SKM-1 treated with dmso at 0.1 percent for 144 hours (cell line): ENCODE data around the gene YY2.
"Not testable (repeated sequence)": the region's sequence is repeated elsewhere in the genome, so short reads cannot be mapped to it uniquely, and the experiment has no call there.

Experiments
- DNase-seq: peaks from one replicate; lab custom pipeline; 2025; ENCODE audit not compliant: unreplicated experiment; lab: John Stamatoyannopoulos, UW

Gene YY2

GRCh38 chrX:21855937-21856415 lies at the start of gene YY2:
TSS of gene YY2 (plus strand) at chrX:21855987. CDS start at chrX:21856485, 498 bp downstream.
- DNase-seq, result no peak

GRCh38 chrX:21806691-21807090 lies 49.1 kb upstream of the YY2 start:
- no peak for DNase-seq

DNA sequence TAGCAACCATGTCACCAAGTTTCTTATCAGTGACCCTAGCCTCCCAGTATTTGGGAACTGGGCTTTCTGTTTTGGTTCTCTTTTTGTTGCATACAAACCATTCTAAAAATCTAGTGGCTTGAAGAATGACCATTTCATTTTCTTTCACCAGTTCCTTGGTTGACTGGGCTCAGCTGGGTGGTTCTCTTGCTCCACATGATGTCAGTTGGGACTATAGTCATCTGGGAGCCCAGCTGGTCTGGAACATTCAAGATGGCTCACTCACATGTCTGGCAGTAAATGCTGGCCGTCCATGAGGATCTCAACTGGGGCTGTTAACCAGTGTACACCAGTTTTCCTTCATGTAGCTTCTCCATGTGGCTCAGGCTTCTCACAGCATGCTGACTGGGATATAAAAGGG lies 44.0 kb upstream of the YY2 start:
- no peak for DNase-seq

DNA sequence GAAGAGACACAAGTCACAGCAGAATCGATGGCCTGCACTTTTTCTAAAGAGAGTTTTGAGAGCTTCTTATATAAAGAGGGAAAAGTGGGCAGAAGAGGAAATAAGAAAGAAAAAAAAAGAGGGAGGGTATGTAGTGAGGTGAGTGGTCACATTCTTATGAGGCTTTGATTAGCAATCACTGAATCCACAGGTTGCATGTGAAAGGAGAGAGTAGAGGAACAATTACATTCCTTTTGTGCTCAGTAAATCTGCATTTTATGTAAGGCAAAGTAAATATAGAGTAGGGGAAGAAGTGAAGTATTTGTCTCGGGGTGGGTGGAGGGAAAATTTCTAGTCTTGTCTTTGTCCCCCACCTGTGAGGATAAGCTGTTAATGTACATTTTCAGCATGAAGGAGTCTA lies 43.2 kb upstream of the YY2 start:
- no peak for DNase-seq

DNA sequence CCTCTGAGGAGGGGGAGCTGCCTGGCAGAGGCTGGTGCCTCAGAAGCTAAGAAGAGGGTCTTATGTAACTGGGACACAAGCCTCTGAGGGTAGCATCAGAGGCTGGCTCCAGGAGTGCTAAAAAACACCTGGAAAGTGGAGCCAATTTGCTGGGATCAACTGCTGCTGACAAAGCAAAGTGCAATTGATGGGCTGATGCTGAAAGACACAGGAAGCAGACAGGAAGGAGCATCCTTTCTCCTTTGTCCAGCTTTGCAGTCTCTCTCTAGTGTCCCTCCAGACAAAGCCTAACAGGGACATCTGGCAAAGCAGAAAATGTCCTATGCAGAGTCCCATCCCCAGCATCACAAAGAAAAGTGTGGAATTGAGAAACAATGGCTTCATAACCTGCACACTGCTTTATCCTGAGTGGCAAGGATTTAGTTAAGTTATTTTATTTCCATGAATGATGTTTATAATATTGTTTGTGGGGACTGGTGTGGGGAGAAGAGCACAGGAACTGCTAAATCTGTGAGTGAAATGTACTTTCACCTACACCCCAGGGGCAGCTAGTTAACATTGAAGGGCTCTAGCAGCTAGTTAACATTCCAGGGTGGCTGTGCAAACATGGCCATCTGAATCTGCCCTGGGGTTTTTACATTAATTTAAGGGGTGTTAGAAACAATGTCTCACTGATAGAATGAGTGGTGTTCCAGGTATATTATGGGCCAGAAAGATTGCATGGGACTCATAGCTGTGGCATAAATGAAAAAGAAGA lies 42.0 kb upstream of the YY2 start:
- no peak for DNase-seq

GRCh38 chrX:21816136-21816535 lies 39.7 kb upstream of the YY2 start:
- DNase-seq, result no peak

GRCh38 chrX:21820170-21820569 lies 35.6 kb upstream of the YY2 start:
- not testable (repeated sequence) for DNase-seq

DNA sequence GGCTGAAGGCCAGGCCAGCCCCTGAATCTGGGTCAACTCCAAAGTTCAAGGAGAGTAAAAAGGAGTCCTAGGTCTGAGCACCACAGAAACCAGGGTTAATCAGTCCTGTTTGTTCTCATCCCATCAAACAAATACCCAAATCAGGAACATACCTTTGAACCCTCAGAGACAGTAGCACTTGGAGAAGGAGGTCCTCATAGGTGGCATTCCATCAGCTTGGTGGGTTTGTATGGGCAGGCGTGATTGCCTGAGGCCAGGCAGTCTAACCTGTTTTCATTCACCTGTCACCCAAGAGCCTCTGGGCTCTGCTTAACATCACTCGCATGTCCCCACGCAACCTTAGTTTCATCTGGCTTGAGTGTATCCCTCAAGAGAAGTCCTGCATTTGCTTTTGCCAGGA lies 33.9 kb upstream of the YY2 start:
- no peak for DNase-seq

DNA sequence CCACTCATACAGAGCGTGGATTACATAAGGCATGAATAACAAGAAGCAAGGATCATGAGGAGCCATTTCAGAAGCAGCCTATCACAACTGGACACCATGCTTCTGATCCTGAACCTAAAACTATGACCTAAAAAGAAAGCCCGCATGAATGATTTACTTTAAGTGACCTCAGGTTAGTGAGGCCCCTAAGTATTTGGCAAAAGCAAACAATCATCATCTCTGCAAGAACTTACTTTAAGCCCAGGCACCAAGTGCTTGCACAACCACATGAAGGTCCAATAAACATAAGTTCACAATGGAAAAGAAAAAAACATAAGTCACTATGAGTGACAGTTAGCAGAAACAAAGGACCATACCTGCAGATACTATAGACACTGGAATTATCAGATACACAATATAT lies 24.3 kb upstream of the YY2 start:
- no peak for DNase-seq

DNA sequence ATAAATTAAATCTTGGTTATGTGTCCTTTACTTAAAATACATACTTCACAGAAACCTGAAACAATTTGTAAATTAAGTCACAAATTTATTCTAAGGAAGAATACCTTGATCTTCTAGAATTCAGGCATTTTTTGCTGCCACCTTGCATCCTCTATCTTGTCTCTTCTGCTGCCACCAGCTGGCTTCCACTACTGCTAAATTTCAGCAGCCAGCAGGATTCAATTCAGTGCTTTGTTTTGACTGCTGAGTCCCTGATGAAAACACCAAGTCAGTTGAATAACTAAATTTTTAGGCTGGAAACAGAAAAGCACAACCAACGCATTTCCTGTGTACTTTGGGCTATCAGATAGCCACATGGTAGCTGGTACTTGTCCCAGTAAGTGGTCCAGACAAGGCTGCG lies 18.7 kb upstream of the YY2 start:
- no peak for DNase-seq

- no peak for DNase-seq
These were observed 16.9 kb upstream of the YY2 start for GRCh38 chrX:21838937-21839333.

- peak; percentile 67 for DNase-seq
These were observed 16.2 kb upstream of the YY2 start, which contains the start of gene MBTPS2 for GRCh38 chrX:21839334-21840192. TSS of gene MBTPS2 (plus strand) at chrX:21839617. CDS start at chrX:21839735, 118 bp downstream.

DNA sequence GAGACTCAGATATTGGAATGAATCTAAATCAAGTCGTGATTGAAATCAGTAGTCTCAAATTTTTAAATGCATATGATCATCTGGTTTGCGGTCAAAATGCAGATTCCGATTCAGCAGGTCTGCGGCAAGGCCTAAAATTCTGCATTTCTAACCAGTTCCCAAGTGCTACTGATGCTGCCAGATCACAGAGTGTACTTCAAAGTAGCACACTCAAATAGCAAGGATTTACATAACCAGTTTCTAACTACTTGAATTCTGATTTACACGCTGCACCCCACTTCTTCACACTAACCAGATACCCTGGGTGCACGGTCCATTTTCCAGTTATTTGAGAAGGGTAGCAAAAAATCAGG lies 15.6 kb upstream of the YY2 start:
- no peak for DNase-seq

DNA sequence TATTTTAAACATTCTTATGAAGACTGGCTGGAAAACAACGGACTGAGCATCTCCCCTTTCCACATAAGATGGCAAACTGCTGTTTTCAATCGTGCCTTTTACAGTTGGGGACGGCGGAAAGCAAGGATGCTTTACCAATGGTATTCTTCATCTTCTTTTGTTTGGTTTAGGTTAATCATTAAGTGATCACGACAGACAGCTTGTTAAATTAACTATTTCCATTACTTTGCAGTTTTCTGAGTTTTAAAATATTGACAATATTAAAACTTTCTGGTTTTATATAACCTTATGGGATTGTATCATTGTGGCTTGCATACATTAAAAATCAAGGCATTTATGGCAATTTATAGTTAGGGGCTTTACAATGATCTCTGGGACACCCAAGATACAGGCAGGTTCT lies 12.6 kb upstream of the YY2 start:
- DNase-seq, result no peak

- DNase-seq, result no peak
These were observed 10.7 kb upstream of the YY2 start for GRCh38 chrX:21845096-21845495.

GRCh38 chrX:21847342-21847741 lies 8.4 kb upstream of the YY2 start:
- no peak for DNase-seq

- DNase-seq, result no peak
These were observed 2.2 kb upstream of the YY2 start for GRCh38 chrX:21853578-21853977.

- no peak for DNase-seq
These were observed 717 bp downstream of the YY2 start for GRCh38 chrX:21856504-21856903.

DNA sequence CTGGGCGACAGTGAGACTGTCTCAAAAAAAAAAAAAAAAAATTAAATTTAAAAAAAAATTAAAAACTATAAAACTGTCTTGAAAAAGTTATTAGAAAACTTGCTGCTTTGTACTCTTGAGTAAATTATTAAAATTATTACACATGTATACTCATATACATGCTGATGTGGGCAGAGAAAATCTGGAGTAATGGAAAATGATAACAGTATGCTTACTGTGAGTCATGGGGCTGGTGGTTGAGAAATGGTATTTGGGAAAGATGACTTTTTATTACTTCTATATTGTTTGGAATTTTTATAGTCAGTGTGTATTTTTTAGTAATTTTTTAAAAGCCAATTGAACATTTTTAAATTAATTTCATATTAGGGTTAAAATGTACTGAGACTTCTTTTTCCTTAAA lies 7.5 kb downstream of the YY2 start:
- no peak for DNase-seq

DNA sequence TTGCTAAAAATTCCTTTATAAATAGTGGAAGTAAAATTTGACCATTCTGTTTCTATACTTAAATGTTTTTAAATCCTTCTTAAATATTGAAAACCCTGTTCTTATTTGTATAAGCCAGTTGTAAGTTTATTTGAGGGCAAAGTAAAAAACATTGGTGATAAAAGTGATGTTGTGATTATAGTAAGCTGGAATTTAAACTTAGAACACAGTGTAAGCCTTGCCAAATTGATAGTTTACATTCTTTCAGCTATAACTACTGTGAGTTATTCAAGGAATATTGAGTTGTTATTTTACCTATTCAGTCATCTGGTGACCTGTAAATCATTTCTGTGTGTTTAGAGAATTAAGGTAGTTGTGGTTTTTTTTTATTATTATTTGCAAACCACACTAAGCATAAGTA lies 9.6 kb downstream of the YY2 start:
- no peak for DNase-seq

DNA sequence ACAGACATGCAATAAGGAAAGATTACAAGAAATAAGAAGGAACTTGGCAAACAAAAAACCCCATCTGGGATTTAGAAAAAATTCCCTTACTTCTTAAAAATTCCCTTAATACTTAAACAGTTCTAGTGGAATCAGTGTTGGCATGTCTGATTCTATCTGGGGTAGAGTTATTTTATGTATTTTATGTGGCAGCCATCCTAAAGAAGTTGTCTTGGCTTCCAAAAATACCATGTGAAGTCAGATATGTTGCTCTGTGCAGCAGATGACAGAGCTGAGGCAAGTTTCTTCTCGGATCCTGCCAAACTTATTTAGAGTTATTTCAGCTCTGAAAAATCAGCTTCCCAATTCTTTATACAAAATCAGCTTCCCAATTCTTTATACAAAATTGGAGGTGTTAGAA lies 14.7 kb downstream of the YY2 start:
- DNase-seq, result no peak

- DNase-seq, result no peak
These were observed 17.4 kb downstream of the YY2 start for GRCh38 chrX:21873063-21873775.
